H1 (cell line): ENCODE results near the gene FKBP8. TPM values are rescaled to one million over a fixed set of nuclear protein-coding genes. Genes with fewer than 3 reads are reported as not detected.

Experiments used
- CTCF ChIA-PET: fragments of 300-600 bp; sonication (Branson Sonifier 250); formaldehyde crosslinking; loops from one replicate; lab custom pipeline; 2021; ENCODE audit not compliant: partially characterized antibody; lab: Charles Lee
- POLR2A ChIA-PET: fragments of 300-600 bp; sonication (Branson Sonifier 250); formaldehyde crosslinking; loops from one replicate; lab custom pipeline; 2021; ENCODE audit warnings: inconsistent platforms; ENCODE audit not compliant: partially characterized antibody; lab: Charles Lee
- DNase-seq, 2 experiments: peaks; one replicate each; pipeline versions ENCODE4 v3.0.0 to v3.0.0-alpha.2; 2010 to 2022; ENCODE audit warnings: low spot score in 2 of 2, low read depth in 1 of 2, mixed read lengths in 1 of 2
- FAIRE-seq: peaks from 2 replicates; lab custom pipeline; 2011; peaks lifted over from hg19 to GRCh38; lab: Jason Lieb, UNC
- H2AFZ ChIP-seq: 2 replicates; pipeline ENCODE4 v1.8.1; 2012; ENCODE audit warnings: low read length, inconsistent platforms
- H2AK5ac ChIP-seq: 2 replicates; pipeline ENCODE4 v1.6.1; 2013; ENCODE audit warnings: low read depth, low read length
- H2BK120ac ChIP-seq: replicated peaks from 2 replicates; pipeline ENCODE3; 2013; ENCODE audit warnings: low read depth, low read length, inconsistent platforms
- H2BK12ac ChIP-seq: 2 replicates; pipeline ENCODE4 v1.6.1; 2013; ENCODE audit warnings: low read depth, low read length
- H2BK15ac ChIP-seq: 2 replicates; pipeline ENCODE4 v1.6.1; 2013; ENCODE audit warnings: low read length
- H2BK20ac ChIP-seq: 2 replicates; pipeline ENCODE4 v1.6.1; 2013; ENCODE audit warnings: low read length
- H2BK5ac ChIP-seq: 2 replicates; pipeline ENCODE4 v1.6.1; 2013; ENCODE audit warnings: low read depth, low read length
- H3K14ac ChIP-seq: 2 replicates; pipeline ENCODE4 v1.6.1; 2013; ENCODE audit warnings: inconsistent platforms; ENCODE audit not compliant: insufficient read length
- H3K18ac ChIP-seq: 2 replicates; pipeline ENCODE4 v1.6.1; 2013; ENCODE audit warnings: low read length; ENCODE audit errors: extremely low read depth
- H3K23ac ChIP-seq: 2 replicates; pipeline ENCODE4 v1.6.1; 2013; ENCODE audit warnings: inconsistent platforms; ENCODE audit not compliant: insufficient read length
- H3K23me2 ChIP-seq: 2 replicates; pipeline ENCODE4 v1.6.1; 2013; ENCODE audit warnings: low read depth, low read length
- H3K27ac ChIP-seq: 2 replicates; pipeline ENCODE4 v1.6.1; 2011; ENCODE audit warnings: low read depth, low read length, inconsistent platforms
- H3K27me3 ChIP-seq, 4 experiments: replicated peaks in 1 of 4; 1 replicate in 1 of 4; 2 replicates in 3 of 4; pipeline versions ENCODE4 v1.6.1 to v1.8.1; 2011 to 2013; ENCODE audit warnings: low read length in 3 of 4, mild to moderate bottlenecking in 3 of 4, inconsistent platforms in 2 of 4, mixed read lengths in 2 of 4, moderate library complexity in 1 of 4; ENCODE audit not compliant: control insufficient read depth in 3 of 4, insufficient read depth in 3 of 4; ENCODE audit errors: extremely low read depth in 1 of 4
- H3K36me3 ChIP-seq, 4 experiments: 2 replicates each; pipeline versions ENCODE4 v1.6.1 to v1.8.1; 2011 to 2013; ENCODE audit warnings: mild to moderate bottlenecking in 4 of 4, low read length in 3 of 4, moderate library complexity in 2 of 4, control low read depth in 1 of 4, inconsistent platforms in 1 of 4; ENCODE audit not compliant: insufficient read depth in 4 of 4, control insufficient read depth in 2 of 4
- H3K4ac ChIP-seq: replicated peaks from 2 replicates; pipeline ENCODE3; 2013; ENCODE audit warnings: low read length, low read depth, mixed read lengths, inconsistent platforms; ENCODE audit not compliant: insufficient read length
- H3K4me1 ChIP-seq, 4 experiments: replicated peaks in 1 of 4; 1 replicate in 1 of 4; 2 replicates in 3 of 4; pipeline versions ENCODE4 v1.6.1 to v1.8.1; 2011 to 2013; ENCODE audit warnings: low read length in 3 of 4, inconsistent platforms in 2 of 4, mixed read lengths in 1 of 4; ENCODE audit not compliant: insufficient read depth in 4 of 4, control insufficient read depth in 3 of 4
- H3K4me2 ChIP-seq, 2 experiments: 2 replicates each; pipeline versions ENCODE4 v1.6.1 to v1.8.1; 2011 to 2013; ENCODE audit warnings: low read depth in 2 of 2, low read length in 2 of 2, control low read depth in 1 of 2, inconsistent platforms in 1 of 2, mild to moderate bottlenecking in 1 of 2; ENCODE audit not compliant: insufficient read depth in 1 of 2
- H3K4me3 ChIP-seq, 4 experiments: fragments of 200-600, 300-600 bp in 1 of 4; sonication (generic), shearing (Covaris generic), sonication (Bioruptor Twin) in 1 of 4; 2 replicates each; pipeline versions ENCODE4 v1.5.1 to v1.8.1; 2011 to 2016; ENCODE audit warnings: low read length in 4 of 4, low read depth in 3 of 4, control low read depth in 2 of 4, inconsistent platforms in 2 of 4, mild to moderate bottlenecking in 2 of 4, mixed read lengths in 1 of 4, moderate library complexity in 1 of 4; ENCODE audit not compliant: insufficient read depth in 2 of 4; ENCODE audit errors: extremely low read depth in 1 of 4
- H3K56ac ChIP-seq: replicated peaks from 2 replicates; pipeline ENCODE3; 2013; ENCODE audit warnings: low read depth, mild to moderate bottlenecking, mixed read lengths, low read length, inconsistent platforms; ENCODE audit not compliant: insufficient read length
- H3K79me1 ChIP-seq: 2 replicates; pipeline ENCODE4 v1.6.1; 2013; ENCODE audit warnings: low read depth, low read length, control low read depth
- H3K79me2 ChIP-seq, 2 experiments: 2 replicates each; pipeline versions ENCODE4 v1.6.1 to v1.8.1; 2012 to 2013; ENCODE audit warnings: low read length in 2 of 2, mild to moderate bottlenecking in 2 of 2, inconsistent platforms in 1 of 2; ENCODE audit not compliant: insufficient read depth in 2 of 2, control insufficient read depth in 1 of 2
- H3K9ac ChIP-seq, 4 experiments: replicated peaks in 1 of 4; 1 replicate in 1 of 4; 2 replicates in 3 of 4; pipeline versions ENCODE4 v1.6.1 to v1.8.1; 2011 to 2013; ENCODE audit warnings: low read depth in 3 of 4, low read length in 3 of 4, control low read depth in 2 of 4, mild to moderate bottlenecking in 2 of 4, moderate library complexity in 2 of 4, inconsistent platforms in 1 of 4; ENCODE audit errors: extremely low read depth in 1 of 4
- H3K9me3 ChIP-seq, 2 experiments: 2 replicates each; pipeline versions ENCODE4 v1.6.1 to v1.8.1; 2012 to 2013; ENCODE audit warnings: mild to moderate bottlenecking in 2 of 2, moderate library complexity in 2 of 2, control low read depth in 1 of 2, inconsistent platforms in 1 of 2, low read depth in 1 of 2, low read length in 1 of 2, mixed read lengths in 1 of 2; ENCODE audit not compliant: insufficient read depth in 2 of 2
- H4K20me1 ChIP-seq, 2 experiments: replicated peaks in 1 of 2; 2 replicates each; pipeline versions ENCODE3 to v1.8.1; 2011 to 2013; ENCODE audit warnings: inconsistent platforms in 2 of 2, low read length in 2 of 2, mild to moderate bottlenecking in 1 of 2; ENCODE audit not compliant: insufficient read depth in 2 of 2, control insufficient read depth in 1 of 2
- H4K5ac ChIP-seq: 2 replicates; pipeline ENCODE4 v1.6.1; 2013; ENCODE audit warnings: low read length, low read depth, mixed read lengths, inconsistent platforms; ENCODE audit not compliant: insufficient read length
- H4K8ac ChIP-seq: 2 replicates; pipeline ENCODE4 v1.8.0; 2013; ENCODE audit warnings: mild to moderate bottlenecking, moderate library complexity, low read length, inconsistent platforms; ENCODE audit not compliant: insufficient read depth; ENCODE audit errors: extremely low read depth
- H4K91ac ChIP-seq: replicated peaks from 2 replicates; pipeline ENCODE3; 2013; ENCODE audit warnings: low read length, mixed read lengths, inconsistent platforms; ENCODE audit not compliant: insufficient read length
- TAF1 ChIP-seq: IDR thresholded peaks from 2 replicates; pipeline ENCODE4 v1.6.1; 2011; ENCODE audit warnings: mild to moderate bottlenecking, low read depth, low read length
- YY1 ChIP-seq: IDR thresholded peaks from 2 replicates; pipeline ENCODE4 v1.6.1; 2011; ENCODE audit warnings: low read depth, mild to moderate bottlenecking, low read length
- ZNF274 ChIP-seq: IDR thresholded peaks from 2 replicates; pipeline ENCODE4 v1.7.0; 2012; ENCODE audit warnings: low read length, borderline replicate concordance; ENCODE audit errors: extremely low read depth
- WGBS, 2 experiments: shearing (Covaris generic) in 1 of 2; methylation state at CpG; one replicate each; pipeline versions ENCODE4 v1.1.6 to v1.1.7; 2013 to 2015; ENCODE audit warnings: low lambda C conversion rate in 2 of 2, mixed read lengths in 2 of 2, inconsistent platforms in 1 of 2, low coverage in 1 of 2, missing lambda C conversion rate in 1 of 2; ENCODE audit not compliant: insufficient replicate concordance in 2 of 2, insufficient coverage in 1 of 2, insufficient read length in 1 of 2; ENCODE audit errors: extremely low coverage in 1 of 2, missing lambda C conversion rate in 1 of 2; 5-methylcytosine and 5-hydroxymethylcytosine counted together
- polyA plus RNA-seq, 7 experiments: library from polyadenylated mRNA; depleted of rRNA in 3 of 7; stranded (reverse) in 5 of 7; unstranded in 2 of 7; fragments of >200 nt in 5 of 7; fragments of 200-250 nt in 2 of 7; gene quantifications; 1 replicate in 5 of 7; 2 replicates in 1 of 7; 4 replicates in 1 of 7; pipeline versions ENCODE4 v1.2.1 to v1.2.3, GENCODE V29; 2011 to 2013; ENCODE audit warnings: missing spikeins in 2 of 7, mixed read lengths in 2 of 7
- total RNA-seq: library from RNA; stranded (reverse); fragmentation: NEBNext Ultra II Directional; extraction: Animal tissue kit (Norgen Biotek cat#: 25700); gene quantifications from 2 replicates; pipeline ENCODE4 v1.2.1, GENCODE V29; 2021

Gene FKBP8
- total and polyA plus RNA-seq, 2 of the 8 experiments (the other 6 are each of a cell fraction or from before 2014, with no cell fraction given), result 264 to 309 TPM

DNA sequence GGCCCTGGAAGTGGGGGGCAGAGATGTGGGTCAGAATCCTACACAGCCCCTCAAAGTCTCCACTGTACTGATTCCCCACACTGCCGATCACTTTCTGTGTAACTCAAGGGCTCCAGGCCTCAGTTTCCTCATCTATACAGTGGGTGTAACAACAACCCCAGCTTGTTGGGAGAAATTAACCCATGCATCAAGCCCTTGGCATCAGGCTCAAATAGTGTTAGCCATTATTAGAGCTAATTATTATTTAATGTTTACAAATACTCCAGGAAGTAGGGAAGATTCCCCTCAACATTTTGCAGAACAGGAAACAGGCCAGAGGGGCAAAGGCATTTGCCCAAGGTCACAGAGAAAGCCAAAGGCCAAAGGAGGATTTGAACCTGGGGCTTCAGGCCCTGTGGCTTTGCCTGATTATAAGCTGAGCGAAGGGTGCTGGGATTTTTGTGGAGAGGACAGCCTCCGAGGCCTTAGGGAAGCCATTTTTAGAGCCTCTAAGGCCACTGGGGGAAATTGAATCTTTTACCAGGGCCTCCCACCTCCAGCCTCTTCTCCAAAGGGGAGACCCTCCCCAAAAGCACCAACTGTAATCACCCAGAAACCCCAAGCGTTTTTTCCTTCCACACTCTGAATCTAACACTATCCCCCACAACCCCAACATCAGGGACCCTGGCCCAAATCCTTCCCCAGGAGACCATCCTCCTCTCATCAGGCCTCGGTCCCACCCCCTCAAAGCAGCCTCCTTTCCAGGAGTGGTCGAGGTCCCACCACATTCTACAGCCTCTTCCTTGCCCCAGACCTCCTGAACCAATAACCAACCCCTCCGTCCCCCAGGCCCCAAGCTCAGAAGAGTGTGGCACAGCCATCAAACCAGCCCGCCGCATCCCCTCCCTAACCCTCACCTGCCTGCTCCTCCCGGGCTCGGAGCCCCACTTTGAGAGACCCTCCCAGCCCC is 1.1 kb downstream of the FKBP8 start:
- CTCF ChIA-PET, result interaction anchor here (0.6 kb wide), 1 partner anchor 17 kb away, joined by 3 read pairs; no protein-coding TSS in a partner anchor
- Histone ChIP-seq H3K79me2 (peaks cover 0 to 16% of the 10 kb centered on the region in 2 experiments; a peak in 2 of 4 replicates), H3K9ac (peak overlapping the region in 3 of 4 experiments; percentile 8 to 69 (median 32); a peak in 3 of 7 replicates), H3K27ac (no peak overlapping the region), H4K20me1 (peaks cover 0 to 4% of the 10 kb centered on the region in 2 experiments), H3K36me3 (peaks cover 9 to 34% (median 21%) of the 10 kb centered on the region in 4 experiments; a peak in 7 of 8 replicates), H3K23ac (no peak overlapping the region), H2BK20ac (no peak overlapping the region), H4K8ac (peak overlapping the region; percentile 21; the same call in 1 of the 2 replicates), H3K79me1 (no peaks in the 10 kb centered on the region; the same call in 1 of the 2 replicates), H4K5ac (no peak overlapping the region), H3K14ac (no peak overlapping the region), H2BK5ac (0 out of 2 replicates have a peak overlapping the region, but pooled peaks have one; percentile 35), H4K91ac (no peak overlapping the region), H3K4me1 (peaks cover 0 to 9% (median 4%) of the 10 kb centered on the region in 4 experiments; a peak in 1 of 7 replicates), H3K4ac (no peak overlapping the region), H2AK5ac (no peak overlapping the region), H2AFZ (no peak overlapping the region), H3K27me3 (no peaks in the 10 kb centered on the region), H2BK120ac (no peak overlapping the region), H2BK12ac (no peak overlapping the region), H3K4me2 (peak overlapping the region; percentile 81 to 84), H3K56ac (no peak overlapping the region), H3K9me3 (no peaks in the 10 kb centered on the region), H2BK15ac (no peak overlapping the region), H3K23me2 (peaks cover 8% of the 10 kb centered on the region), H3K18ac (no peak overlapping the region), H3K4me3 (peak overlapping the region; percentile 61 to 77 (median 64))
- FAIRE-seq (no peak), DNase-seq (no peak)
- no peak for TF ChIP-seq ZNF274
- no peak for TF ChIP-seq YY1
- no peak for TF ChIP-seq TAF1
- WGBS, 2 experiments, result 36% methylated on average over 11 of the region's 11 CpGs; no CpG with 5 or more reads in 1 of the 2 experiments
- POLR2A ChIA-PET, result interaction anchor here (0.8 to 1.4 kb wide), 6 partner anchors 12 to 38 kb away, joined by 3 to 4 read pairs (median 4); partner anchors contain the start of gene UBA52
